GM21529 (cell line): ENCODE results near the gene SKI.

ENCODE experiments used
- ATAC-seq: cut with Tn5 transposase; IDR thresholded peaks from one replicate; pipeline ENCODE4 v1.9.1; 2021; ENCODE audit not compliant: unreplicated experiment

The SKI gene

DNA sequence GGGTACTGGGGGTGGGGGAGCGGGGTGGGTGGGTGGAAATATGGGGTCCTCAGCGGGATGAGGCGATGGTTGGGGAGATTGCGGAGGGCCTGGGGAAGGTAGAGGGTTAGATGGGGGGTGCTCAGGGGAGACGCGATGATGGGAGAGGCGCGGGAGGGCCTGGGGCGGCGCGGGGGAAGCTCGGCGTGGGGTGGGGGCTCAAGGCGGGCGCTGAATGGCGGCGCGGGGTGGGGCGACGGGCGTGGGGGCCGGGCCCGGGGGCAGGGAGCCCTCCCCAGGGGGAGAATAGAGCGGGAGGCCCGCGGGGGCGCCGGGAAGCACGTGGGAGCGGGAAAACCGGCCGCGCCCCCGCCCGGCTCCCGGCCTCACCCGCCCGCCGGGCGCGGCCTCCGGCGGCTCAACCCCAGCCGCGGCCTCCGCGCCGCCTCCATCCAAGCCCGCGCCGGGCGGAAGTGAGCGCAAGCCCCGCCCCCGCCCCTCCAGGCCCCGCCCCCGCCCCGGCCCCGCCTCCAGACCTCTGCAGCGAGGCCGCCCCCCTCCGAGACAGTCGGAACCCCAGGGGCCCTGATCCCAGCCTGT, 33.7 kb upstream of the SKI start, which contains the start of gene FAAP20:
FAAP20 (minus strand) TSS at position 454 of the 579 bp plus-strand sequence; CDS start at position 431, 23 bp downstream.
- peak; percentile 54 for ATAC-seq

DNA sequence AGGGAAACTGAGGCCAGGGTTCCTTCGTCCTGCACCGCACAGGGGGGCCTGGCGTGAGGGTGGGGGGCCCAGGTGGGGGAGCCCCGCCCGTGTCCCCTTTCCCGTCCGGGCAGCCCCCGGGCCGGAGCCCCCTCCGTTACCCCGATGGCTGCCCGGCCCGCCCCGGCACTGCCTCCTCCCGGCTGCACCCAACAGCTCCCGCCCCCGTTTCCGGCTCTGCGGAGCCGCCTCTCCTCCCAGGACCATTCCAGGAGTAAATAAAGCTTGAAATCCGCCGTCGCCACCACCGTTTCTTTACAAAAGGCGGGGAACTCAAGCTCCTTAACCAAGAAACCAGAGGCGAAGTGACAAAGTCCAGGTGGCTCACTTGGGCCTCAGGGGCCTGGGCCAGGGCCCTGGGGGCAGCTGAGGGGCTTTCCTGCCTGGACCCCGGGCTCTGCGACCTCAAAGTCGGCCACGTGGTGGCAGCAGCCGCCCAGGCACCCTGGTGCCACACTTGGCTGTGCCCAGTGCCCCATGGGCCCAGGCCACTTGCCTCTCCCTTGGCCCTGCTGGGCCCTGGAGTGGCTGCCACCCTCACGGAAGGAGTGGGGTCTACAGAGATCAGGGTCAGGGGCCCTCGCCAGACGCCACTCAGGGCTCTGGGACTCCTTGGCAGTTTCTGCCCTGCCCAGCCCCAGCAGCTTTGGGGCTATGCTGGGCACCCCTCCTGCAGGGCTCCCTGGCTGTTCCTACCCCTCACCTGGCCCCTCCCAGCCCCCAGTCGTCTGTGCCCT, 33.0 kb upstream of the SKI start:
- peak; percentile 67 for ATAC-seq

DNA sequence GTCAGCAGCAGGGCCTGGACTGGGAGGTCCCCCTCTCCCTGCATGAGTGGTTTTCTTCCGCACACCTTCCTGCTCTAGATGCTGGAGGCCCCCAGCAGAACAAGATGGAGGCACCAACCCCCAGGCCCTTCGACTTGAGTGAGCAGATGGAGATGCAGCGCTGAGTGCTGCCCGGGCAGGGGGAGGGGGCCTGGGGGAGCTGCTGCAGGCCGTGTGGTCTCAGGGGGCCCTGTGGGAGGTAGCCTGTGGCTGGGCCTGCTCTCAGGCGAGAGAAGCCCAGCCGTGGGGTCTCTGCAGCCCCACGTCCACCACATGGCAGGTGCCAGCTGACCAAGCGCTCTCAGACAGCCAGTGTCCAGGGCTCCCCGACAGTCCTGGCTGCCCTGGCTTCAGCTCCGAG, 32.3 kb upstream of the SKI start:
- no peak for ATAC-seq

DNA sequence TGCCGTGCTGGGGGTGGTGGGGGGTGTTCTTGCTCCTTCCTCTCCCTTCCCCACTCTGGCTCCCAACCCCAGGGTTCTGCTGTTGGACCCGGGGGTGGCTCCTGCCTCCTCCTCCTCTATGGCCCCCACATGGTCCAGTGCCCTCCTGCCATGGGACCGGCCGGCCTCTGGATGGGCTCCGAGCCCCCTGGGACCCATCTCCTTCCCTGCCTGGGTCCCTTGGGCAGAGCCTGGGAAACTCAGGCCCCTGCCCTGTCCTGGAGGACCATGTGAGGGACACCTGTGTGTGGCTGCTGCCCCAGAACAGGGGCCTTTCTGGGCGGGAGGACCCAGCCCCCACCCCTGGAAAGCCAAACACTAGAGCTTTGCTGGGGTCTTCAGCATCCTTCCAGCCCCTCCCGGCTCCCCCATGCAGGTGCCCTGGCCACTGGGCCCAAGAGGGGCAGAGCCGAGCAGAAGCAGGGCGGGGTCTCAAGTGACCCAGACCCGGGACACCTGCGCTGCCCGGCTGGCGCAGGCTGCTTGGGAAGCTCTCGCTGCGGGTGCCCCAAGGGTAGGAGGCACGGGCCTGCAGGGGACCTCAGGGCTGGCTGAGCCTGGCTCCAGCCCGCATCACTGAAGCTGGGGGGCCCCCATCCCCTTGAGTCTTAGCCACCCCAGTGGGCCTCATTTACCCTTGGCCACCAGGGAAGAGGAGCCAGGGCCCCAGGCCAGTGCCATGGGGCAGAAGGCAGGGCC, 31.0 kb upstream of the SKI start:
- ATAC-seq = no peak

DNA sequence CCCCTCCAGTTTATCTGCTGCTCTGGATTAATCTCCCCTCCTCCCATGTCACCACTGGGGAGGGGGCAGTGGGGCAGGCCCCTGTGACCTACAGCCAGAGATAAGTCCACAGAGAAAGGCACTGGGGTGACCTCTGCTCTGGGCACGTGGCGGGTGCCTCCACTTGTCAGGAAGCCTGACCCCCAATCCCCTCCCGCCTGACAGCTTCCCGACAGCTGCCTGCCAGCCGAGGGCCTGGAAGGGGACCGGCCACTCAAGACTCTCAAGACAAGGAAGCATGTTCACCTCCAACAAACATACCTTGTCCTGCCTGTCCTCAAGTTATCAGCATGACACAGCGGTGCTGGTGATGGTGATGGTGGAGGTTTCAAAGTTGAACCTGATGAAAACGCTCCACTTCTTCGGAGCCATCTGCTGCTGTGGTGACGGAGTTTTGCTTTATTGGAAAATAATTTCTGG, 30.4 kb upstream of the SKI start:
- no peak for ATAC-seq

DNA sequence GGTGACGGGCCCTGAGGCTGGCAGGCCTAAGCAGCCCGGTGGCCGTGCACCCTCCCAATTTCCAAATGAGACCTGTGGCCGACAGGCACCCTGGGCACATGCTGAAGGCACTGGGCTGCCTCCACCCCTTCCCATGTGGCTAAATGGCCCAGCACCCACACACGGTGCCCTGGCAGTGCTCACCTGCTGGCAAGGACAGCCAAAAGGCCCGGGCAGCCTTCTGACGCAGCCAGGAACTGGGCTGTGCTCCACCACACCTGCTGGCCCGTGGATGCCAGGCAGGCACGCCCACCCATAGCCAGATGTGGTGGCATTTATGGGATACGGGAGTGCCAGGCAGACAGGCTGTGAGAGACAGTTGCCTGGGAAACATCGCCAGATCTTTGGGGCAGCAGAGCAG, 29.5 kb upstream of the SKI start:
- no peak for ATAC-seq

DNA sequence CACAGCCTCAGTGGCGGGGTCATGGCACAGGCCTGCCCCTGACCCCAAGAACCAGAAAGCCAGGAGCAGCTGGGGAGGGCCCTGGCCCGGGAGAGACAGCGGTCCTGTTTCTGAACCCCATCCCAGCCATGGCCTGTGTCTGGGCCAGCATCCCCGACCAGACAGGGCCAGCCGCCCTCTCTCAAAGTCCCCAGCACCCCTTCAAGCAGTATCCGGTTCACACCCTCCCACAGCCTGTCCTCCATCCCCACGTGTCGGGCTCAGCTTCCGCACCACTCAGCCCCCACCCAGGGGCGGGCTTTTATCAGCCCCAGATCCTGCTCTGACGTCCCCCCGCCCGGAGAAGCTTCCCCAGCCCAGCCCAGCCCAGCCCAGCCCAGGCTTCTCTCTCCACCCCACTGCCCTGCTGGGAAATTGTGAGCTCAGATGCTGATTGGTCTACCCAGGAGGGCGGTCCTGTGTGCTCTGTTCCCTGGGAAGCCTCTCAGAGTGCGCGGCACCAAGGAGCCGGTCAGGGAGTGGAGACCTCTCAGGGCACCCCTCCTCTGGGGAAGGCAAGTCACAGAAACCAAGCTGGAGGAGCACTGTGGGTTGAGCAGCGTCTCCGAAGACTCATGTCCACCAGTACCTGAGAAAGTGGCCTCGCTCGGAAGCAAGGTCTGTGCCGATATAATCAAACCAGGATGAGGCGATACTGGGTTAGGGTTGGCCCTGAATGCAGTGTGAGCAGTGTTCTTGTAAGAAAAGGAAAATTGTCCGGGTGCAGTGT, 28.9 kb upstream of the SKI start:
- ATAC-seq = no peak

DNA sequence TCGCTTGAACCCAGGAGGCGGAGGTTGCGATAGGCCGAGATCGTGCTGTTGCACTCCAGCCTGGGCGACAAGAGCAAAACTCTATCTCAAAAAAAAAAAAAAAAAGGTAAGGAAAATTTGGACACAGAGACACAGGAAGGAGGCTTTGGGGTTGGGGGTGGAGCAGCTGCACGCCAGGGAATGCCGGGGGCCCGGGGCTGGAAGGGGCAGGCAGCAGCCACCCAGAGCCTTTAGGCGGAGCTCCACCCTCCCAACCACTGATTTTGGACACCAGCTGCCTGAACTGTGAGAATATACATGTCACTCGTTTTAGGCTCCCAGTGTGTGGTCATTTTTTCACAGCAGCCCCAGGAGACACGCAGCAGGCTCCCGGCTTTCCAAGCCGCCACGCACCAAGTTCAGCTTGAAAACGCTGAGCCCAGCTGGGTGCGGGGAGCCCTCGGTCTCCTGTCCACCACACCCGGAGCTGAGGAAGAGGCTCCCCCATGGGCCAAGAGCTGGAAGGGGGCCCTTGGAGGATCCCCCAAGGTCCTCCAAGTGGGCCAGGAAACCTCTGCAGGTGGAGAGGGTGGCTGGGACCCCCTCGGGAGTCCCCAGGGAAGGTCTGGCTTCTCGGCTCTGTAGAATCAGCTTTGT, 27.7 kb upstream of the SKI start:
- ATAC-seq = no peak

DNA sequence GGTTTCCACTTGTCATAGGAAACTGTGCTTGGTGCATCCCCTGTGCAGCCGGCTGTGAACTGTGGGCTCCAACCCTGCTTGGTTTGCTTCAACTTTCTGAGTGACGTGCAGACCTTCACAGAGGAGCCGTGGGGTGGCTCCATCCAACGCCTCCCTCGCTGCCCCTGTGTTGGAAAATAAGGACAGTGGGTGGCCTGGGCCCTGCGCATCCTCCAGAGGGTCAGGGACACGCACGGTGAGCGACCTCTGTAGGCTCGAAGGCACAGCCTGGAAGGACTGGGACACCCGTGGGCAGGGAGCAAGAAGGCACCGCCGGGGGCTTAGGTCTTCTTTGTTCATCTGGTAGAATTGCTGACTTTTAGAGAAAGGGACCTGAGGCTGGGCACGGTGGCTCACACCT, 27.1 kb upstream of the SKI start:
- ATAC-seq = no peak

DNA sequence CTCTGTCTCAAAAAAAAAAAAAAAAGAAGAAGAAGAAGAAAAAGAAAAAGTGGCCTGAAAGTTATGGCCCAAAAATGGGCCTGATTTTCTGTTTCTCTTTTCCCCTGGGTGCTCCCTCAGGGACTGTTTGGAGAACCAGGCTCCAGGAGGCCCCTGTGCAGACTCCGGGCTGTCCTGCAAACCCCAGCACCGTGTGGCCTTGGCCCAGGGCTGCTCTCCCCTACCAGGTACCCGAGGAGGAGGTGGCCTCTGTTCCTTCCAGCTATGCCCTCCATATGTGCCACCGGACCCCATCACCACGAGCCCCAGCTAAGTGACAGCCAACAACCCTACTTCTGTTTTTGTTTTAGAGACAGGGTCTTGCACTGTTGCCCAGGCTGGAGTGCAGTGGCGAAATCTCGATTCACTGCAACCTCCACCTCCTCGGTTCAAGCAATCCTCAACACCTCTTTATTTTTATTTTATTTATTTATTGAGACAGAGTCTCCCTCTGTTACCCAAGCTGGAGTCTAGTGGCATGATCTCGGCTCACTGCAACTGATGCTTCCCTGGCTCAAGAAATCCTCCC, 26.0 kb upstream of the SKI start:
- ATAC-seq = no peak

DNA sequence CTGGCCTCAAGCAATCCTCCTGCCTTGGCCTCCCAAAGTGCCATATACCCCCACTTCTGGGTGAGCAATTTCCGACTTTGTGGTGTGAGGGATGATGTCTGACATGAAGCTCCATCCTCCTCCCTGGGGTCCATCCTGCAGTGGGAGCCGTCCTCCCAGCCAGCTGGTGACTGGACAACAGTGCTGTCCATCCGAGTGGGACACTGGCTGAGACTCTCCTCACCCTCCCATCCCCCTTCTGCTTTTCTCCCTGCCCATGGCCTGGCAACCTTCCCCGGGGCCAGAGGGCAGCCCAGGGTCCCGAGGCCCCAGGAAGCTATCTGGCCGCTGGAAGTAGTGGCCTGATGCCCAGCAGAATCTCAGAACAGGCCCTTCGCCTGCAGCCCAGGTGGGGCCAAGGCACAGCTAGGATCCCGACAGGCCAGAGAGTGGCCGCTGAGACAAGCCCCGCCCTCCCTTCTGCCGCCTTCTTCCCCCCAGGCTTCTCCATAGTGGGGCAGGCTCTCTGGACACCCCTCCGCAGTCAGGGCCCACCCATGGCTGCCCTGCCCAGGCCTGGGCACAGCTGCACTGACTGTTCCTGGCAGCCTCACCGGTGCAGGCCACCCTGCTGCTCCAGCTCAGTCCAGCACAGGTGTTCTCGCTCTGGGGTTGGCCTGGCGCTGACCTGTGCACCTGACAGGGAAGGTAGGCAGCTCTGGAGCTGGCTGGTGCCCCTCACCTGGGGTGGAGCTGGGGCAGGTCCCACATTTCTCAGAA, 25.1 kb upstream of the SKI start:
- ATAC-seq = no peak

DNA sequence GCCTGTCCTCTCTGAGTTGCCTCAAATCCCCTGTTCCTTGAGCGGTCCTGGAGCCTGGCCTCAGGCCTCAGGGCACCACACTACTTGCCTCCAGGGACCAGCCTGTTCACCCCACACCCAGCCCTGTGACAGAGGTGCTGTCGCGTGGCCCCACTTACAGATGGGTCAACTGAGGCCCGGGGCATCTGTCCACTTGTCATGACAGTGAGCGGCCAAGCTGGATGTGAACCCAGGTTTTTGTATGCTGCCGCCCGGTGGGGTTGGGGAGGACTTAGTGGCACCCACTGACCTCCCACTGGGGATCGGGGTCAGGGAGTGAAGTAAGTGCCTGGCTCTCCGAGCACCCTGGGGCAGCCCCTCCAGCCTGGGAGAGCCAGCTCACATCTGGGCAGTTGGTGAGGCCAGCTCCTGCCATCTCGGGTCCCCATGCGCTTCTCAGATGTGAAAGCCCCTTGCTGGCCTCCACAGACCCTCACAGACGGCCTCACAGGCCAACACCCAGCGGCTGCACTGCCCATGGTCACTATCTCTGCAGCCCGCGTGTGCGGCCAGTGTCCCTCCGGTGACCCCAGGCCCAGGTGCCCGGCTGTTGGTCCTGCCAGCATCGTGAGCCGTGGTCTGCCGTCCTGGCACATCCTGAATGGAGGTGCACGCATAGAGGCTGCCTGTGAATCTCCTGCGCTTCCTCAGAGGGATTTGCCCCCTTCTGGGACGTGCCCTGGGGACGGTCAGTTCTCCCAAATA, 24.3 kb upstream of the SKI start:
- ATAC-seq = no peak

DNA sequence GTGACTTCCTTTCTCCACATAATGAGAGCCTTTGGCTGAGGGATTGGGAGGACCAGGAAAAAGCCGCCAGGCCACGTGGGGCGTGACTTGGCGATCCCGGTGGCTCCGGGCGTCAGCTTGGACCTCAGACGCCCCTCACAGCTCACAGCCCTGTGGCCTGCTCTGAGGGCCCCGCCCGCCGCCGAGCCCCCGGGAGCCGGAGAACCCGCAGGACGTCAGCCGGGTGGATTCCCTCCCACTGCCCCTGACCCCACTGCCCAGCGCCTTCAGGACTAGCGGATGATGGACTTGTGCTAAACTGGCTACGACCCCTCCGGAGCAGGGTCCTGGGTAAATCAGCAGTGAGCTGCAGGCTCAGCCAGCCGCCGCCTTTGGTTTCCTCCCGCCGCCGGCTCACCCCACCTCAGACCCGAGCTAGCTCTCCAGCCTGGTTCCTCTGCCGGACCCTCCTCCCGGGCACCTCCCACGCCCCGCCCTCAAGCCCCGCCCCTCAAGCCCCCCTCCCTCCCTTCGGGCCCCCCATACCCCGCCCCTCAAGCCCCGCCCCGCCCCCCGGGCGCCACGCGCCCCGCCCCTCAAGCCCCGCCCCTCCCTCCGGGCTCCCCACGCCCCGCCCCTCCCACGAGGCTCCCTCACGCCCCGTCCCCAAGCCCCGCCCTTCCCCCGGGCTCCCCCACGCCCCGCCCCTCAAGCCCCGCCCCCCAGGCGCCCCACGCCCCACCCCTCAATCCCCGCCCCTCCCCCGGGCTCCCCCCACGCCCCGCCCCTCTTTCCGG, 23.5 kb upstream of the SKI start:
- ATAC-seq = peak; percentile 41

DNA sequence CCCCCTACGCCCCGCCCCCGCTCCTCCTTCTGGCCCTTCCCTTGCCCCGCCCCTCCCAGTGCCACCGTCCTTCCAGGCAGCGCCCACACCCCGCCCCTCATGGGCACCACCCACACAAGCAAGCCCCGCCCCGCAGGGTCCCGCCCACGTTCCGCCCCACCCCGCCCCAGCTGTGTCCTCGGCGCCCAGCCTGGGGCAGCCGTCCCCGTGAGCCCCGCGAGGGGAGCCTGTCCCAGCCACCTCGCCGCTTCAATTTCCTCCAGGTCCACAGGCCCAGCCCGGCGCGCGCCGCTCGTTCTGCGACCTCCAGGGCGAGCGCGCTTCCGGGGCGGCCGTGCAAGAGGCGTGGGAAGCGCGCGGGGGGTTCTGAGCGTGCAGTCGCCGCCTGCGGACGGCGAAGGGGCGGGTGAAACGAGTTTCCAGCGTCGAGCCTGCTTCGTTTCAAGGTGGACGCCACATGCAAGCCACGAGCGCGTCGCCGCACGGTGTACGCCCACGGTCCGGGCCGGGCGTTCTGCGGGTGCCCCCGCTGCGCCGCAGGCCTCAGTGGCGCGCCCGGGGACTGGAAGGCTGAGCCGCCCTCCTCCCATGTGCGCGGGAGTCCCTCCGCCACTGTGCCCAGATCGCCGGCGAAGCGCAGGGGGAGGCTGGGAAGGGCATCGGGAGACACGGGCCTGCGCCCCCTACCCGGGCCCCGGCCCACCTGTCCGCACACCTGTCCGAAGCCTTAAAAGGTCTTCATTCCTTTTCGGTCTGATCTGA, 22.7 kb upstream of the SKI start:
- ATAC-seq = peak; percentile 63

DNA sequence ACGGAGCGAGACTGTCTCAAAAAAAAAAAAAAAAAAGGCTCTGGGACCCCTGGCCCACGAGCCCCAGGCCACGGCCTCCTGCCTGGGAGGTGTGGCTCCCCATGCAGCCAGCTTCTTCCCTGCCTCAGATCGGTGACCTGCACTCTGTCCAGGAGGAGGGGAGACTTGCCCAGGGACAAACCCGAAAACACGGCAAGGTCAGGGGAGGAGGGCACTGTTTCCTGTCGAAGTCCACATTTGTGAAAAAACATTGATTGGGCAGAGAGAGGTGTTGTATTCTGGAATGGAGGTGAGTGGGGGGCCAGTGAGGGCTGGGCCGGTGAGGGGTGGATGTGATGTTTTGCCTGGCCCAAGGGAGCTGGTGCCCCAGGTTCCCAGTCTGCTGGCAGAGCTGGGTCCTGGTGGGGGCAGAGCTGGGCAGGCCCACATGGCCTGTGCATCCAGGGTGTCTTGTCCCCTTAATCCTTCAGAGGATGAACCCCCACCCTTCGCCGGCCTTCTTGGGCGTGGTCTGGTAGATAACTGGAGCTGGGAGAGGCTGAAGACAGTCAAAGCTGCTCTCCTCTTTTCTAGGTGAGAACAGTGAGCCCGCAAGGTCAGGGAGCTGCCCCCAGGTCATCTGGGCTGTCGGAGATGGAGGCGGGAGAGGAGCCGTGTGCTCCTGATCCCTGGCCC, 21.2 kb upstream of the SKI start:
- no peak for ATAC-seq

DNA sequence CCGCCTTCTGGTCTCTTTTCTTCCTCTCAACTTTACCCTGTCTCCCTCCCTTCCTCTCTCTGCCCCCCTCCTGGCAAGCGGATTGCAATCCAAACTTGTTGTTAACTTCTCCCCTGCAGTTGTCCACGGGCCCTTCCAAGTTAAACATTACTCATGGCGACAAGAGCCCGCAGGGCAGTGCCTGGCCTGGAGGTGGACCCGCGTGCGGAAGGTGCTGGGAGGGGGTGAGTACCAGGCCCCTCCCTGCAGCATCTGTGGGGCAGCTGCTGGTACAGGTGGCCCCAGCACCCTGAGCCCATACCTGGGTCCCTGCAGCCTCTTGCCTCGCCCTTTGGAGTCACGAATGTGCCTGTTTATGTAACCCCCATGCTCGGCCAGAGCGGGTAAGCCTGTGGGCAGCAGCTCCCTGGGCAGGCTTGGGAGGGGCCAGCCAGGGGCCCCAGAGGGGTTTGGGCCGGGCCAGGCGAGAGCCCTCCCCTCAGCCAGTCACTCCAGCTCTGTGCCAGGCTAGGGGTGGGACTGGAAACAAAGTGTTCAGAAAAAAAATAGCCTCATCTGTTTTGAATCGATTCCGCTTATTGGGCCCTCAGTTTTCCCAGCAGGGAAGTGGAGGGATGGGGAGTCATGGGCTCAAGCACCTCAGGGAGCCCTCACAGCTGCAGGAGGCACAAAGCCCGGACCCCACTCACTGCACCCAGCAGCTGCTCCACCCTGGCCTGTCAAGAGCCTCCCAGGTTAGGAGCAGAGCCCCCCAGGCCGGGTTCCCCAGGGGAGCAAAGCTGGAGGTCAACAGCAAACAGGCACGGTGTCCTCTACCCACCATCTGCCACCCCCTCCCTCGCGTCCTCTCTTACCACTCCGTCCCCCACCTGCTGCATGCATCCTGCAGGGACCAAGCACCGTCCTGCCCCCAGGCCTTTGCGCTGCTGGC, 19.5 kb upstream of the SKI start:
- ATAC-seq = no peak
